Measurements from ENCODE around the gene GRIP1. TPM values are rescaled to one million over a fixed set of nuclear protein-coding genes. Genes with fewer than 3 reads are reported as not detected.

Gene GRIP1
- total RNA-seq = 1 to 10 TPM; 2.2 to 3.5 TPM

- POLR2A ChIA-PET = interaction anchor here (0.5 kb wide), 1 partner anchor 15 kb away, joined by 3 read pairs; no protein-coding TSS in a partner anchor
- CTCF ChIA-PET = no interaction called here
These were observed at the start of gene GRIP1 for GRCh38 chr12:66678338-66679275. Gene GRIP1, minus strand, starts transcription at chr12:66679076. Its CDS starts 172 bp downstream, at chr12:66678904.

- CTCF ChIA-PET = no interaction called here
- POLR2A ChIA-PET = no interaction called here
These were observed 47.7 kb upstream of the GRIP1 start for GRCh38 chr12:66726556-66726955.

- ChIA-PET POLR2A (no interaction called here), CTCF (no interaction called here)
These were observed 46.2 kb upstream of the GRIP1 start for GRCh38 chr12:66725031-66725430.

- POLR2A ChIA-PET = no interaction called here
- CTCF ChIA-PET = no interaction called here
These were observed 45.7 kb upstream of the GRIP1 start for GRCh38 chr12:66724616-66725015.

- ChIA-PET CTCF (no interaction called here), POLR2A (no interaction called here)
These were observed 45.1 kb upstream of the GRIP1 start for GRCh38 chr12:66724026-66724425.

- CTCF ChIA-PET = no interaction called here
These were observed 41.0 kb upstream of the GRIP1 start for GRCh38 chr12:66719862-66720261.

GRCh38 chr12:66717036-66717673 is 38.3 kb upstream of the GRIP1 start:
- CTCF ChIA-PET = no interaction called here
- POLR2A ChIA-PET = no interaction called here

More at GRCh38 chr12:66719862-66720261, 41.0 kb upstream of the GRIP1 start:
- POLR2A ChIA-PET = no interaction called here

GRCh38 chr12:66716522-66716921 is 37.6 kb upstream of the GRIP1 start:
- CTCF ChIA-PET = no interaction called here
- POLR2A ChIA-PET = no interaction called here

- CTCF ChIA-PET = no interaction called here
- POLR2A ChIA-PET = no interaction called here
These were observed 35.8 kb upstream of the GRIP1 start for GRCh38 chr12:66714709-66715108.

- POLR2A ChIA-PET = no interaction called here
- CTCF ChIA-PET = no interaction called here
These were observed 35.1 kb upstream of the GRIP1 start for GRCh38 chr12:66713984-66714383.

- ChIA-PET POLR2A (no interaction called here), CTCF (interaction anchor here (1.5 kb wide), 1 partner anchor 8 kb away, joined by 3 read pairs; no protein-coding TSS in a partner anchor)
These were observed 31.0 kb upstream of the GRIP1 start for GRCh38 chr12:66709893-66710292.

GRCh38 chr12:66709457-66709773 is 30.5 kb upstream of the GRIP1 start:
- CTCF ChIA-PET = interaction anchor here (1.5 kb wide), 1 partner anchor 8 kb away, joined by 3 read pairs; no protein-coding TSS in a partner anchor

GRCh38 chr12:66708704-66709456 is 30.0 kb upstream of the GRIP1 start:
- POLR2A ChIA-PET = no interaction called here
- CTCF ChIA-PET = interaction anchor here (1.5 kb wide), 1 partner anchor 7 kb away, joined by 3 read pairs; no protein-coding TSS in a partner anchor

More at GRCh38 chr12:66709457-66709773, 30.5 kb upstream of the GRIP1 start:
- POLR2A ChIA-PET = no interaction called here

- ChIA-PET CTCF (no interaction called here), POLR2A (no interaction called here)
These were observed 28.3 kb upstream of the GRIP1 start for GRCh38 chr12:66707002-66707697.

- CTCF ChIA-PET = no interaction called here
- POLR2A ChIA-PET = no interaction called here
These were observed 21.0 kb upstream of the GRIP1 start for GRCh38 chr12:66699738-66700482.

- ChIA-PET POLR2A (no interaction called here), CTCF (no interaction called here)
These were observed 19.7 kb upstream of the GRIP1 start for GRCh38 chr12:66698558-66698957.

- POLR2A ChIA-PET = no interaction called here
- CTCF ChIA-PET = no interaction called here
These were observed 18.5 kb upstream of the GRIP1 start for GRCh38 chr12:66697404-66697803.

GRCh38 chr12:66694666-66695613 is 16.1 kb upstream of the GRIP1 start:
- CTCF ChIA-PET = interaction anchor here (1.2 kb wide), 1 partner anchor 420 kb away, joined by 3 read pairs; no protein-coding TSS in a partner anchor
- POLR2A ChIA-PET = no interaction called here

All from activated CD8-positive, alpha-beta memory T cell treated with anti-CD3 and anti-CD28 coated beads for 36 hours (primary cell).